Suppressor macrophage treated with lipopolysaccharide for 4 hours (primary cell): ENCODE data around the gene PDGFRB.

Experiments used
- DNase-seq: peaks from one replicate; pipeline ENCODE4 v3.0.0-alpha.2; 2020

Gene PDGFRB

GRCh38 chr5:150181766-150182545 lies 26.3 kb upstream of the PDGFRB start:
- no peak for DNase-seq

- DNase-seq: no peak
Measured at GRCh38 chr5:150181027-150181426, 25.4 kb upstream of the PDGFRB start.

DNA sequence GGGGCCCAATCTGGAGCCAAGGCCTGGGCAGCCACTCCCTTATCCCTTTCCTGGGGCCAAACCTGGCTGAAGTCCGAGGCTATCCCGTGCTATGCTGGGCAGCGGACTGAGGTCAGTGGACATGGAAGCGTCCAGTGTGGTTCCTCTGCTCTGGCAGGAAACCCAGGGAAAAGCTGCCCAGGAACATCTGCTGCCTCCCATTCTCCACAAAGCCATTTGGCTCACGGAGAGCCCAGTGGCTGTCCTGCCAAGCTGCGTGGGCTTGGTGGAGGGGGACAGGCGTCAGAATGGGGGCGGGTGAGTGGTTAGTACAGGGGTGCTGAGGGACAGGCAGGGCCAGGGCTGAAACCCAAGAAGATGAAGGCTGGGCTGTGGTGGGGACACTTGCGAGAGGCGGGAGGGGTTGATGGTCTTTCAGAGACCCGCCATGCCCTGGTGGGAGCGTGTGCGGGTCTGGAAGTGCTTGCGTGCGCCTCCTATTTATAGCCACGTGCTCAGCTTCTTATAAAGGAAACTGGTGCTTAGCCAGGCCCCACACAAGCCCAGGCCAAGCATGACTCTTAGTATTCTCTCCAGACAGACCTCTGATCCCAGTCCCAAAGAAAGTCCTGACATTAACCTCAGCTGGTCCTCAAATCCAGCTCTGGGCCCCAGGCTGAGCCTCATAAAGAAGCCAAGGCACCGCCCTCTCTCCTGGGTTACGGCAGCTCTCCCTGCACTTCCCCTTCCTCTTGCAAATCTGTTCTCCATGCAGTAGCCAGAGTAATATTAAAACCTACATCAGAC lies 24.8 kb upstream of the PDGFRB start:
- DNase-seq: peak; percentile 52

DNA sequence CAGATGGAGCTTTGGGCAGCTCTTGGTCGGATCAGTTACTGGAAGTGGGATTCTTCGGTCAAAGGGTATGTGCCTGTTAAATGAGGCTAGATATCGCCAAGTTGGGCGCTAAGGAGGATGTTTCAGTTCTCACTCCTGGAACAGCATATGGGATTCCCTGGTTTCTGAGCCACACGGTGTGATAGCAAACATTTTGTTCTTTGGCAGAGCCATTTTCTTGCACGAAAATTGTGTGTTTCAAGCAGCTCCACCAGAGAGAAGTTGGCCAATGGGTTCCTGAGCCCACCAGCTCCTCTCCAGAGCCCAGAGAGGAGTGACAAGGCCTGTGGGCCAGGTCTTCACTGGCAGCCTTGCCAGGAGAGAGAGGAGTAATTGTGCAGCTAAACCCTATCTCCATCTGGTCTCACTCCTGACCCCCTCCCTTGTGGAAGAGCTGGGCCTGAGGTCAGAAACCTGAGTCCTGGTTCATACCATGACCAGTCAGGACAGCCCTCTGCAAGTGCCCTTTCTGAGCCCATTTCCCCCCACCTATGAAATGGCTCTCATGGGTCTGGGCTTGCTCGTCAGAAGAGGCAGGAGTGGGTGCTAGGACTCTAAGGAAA lies 23.5 kb upstream of the PDGFRB start:
- no peak for DNase-seq

GRCh38 chr5:150178262-150178661 lies 22.6 kb upstream of the PDGFRB start:
- no peak for DNase-seq

DNA sequence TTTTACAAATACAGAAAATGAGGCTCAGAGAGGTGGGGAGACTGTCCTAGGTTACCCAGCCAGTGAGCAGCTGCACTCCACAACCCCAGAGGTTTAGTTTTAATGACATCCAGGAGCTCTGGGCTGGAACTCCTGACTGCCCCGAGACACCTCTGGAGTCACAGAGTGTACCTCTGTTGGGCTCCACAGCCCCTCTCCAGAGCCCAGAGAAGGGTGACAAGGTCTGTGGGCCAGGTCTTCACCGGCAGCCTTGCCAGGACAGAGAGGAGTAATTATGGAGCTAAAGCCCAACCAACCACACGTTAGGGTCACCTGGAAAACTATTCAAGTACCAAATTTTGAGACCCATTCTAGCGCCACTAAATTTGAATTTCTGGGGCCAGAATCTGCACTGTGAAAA lies 22.1 kb upstream of the PDGFRB start:
- no peak for DNase-seq

DNA sequence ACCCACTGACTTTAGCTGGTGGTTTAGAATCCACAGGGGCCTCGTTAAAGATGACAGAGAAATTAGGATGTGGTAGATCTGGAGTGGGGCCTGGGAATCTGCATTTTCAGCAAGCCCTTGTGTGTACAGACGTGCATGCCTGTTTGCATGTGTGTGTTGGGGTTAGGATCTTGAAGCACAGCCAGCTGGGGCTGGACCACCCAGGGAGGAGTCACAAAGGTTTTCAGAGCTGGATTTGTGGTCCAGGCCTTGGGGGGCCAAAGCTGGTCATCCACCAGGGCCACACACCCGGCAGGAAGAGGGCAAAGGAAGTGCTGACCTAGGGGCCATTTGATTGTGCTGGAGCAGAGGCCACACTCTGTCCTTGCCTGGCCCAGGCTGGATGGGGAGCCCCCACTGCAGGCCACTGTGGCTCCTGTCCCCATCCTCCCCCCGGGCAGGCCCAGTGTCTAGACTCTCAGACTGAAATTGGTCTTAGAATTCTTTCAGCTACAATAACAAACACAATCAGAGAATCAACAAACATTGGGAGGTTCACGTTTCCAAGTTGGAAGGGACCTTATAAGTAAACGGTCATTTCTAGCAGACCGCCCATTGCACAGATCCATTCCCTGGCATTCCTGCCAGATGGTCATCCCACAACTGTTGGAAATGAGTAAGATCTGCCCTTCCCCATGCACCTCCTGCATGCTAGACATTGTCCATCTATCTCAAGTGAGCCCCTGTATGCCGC lies 21.3 kb upstream of the PDGFRB start:
- DNase-seq: no peak

GRCh38 chr5:150175536-150175935 lies 19.9 kb upstream of the PDGFRB start:
- peak; percentile 49 for DNase-seq

GRCh38 chr5:150175076-150175475 lies 19.4 kb upstream of the PDGFRB start:
- DNase-seq: no peak

GRCh38 chr5:150174285-150174684 lies 18.6 kb upstream of the PDGFRB start:
- no peak for DNase-seq

- no peak for DNase-seq
Measured at GRCh38 chr5:150173161-150173560, 17.5 kb upstream of the PDGFRB start.

- DNase-seq: no peak
Measured at GRCh38 chr5:150172556-150172955, 16.9 kb upstream of the PDGFRB start.

DNA sequence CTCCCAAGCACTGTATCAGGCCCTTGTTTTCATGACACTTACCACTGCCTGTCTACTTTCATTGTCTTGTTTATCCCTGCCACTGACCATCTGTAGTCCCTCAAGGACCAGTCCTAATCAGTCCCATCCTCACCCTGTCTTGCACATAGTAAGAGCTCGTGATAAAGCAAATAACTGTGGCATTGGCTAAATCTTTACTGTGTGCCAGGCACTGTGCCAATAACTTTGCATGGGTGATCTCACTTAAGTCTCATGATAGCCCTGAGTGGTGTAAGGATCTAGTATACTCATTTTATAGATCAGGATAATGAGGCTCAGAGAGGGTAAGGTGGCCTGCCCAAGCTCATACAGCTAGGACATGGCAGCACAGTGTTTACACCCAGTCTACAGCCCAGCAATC lies 16.5 kb upstream of the PDGFRB start:
- no peak for DNase-seq

DNA sequence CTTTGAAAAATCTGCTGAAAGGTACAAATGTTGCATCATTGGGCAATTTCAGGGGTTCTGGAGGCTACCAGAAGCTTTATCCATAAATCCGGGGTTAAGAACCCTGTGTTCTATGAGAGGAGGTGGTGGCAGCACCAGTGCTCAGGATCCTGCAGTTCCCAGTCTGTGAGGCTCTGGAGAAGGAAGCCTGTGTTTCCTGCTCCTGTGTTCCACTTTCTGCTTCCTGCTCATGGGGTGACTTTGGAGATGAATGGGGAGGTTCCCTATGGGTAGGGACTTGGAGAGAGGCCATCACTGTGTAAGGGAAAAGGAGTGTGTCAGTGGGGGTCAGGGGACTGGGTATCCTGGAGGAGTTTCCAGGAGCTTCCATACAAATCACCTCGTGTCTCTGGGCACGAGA lies 13.2 kb upstream of the PDGFRB start:
- DNase-seq: no peak

DNA sequence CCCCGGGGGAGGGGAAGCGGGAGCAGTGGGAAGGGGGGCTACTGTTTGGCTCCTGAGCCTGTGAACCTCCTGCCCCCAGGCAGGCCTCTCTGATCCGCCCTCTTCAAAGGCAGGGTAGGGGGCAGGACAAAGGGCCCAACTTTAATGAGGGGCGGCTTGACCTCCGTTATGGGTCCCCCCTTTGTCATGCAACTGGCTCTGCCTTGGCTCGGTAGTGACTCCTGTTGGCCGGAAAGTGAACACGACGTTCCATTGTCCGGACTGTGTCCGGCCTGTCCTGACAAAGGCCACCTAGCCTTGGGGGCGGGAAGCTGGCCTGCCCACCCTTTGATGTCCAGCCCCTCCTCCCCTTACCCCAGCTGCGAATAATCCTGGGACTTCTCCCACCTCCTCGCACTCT lies 12.3 kb upstream of the PDGFRB start:
- DNase-seq: no peak

DNA sequence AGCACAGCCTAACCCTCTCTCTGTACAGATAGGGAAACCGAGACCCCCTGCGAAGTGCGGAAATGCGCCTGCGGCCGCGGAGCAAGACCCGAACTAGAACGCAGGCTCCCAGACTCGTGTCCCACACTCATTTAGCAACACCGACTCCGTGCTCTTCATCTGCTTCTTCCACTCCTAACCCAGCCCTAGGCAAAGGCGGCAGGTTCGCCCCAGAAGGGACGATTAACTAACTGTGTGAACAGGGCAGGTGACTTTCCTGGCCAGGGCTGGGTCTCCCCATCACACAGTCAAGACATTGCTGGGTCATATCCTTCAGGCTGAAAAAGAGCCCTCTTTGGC lies 11.8 kb upstream of the PDGFRB start:
- no peak for DNase-seq

DNA sequence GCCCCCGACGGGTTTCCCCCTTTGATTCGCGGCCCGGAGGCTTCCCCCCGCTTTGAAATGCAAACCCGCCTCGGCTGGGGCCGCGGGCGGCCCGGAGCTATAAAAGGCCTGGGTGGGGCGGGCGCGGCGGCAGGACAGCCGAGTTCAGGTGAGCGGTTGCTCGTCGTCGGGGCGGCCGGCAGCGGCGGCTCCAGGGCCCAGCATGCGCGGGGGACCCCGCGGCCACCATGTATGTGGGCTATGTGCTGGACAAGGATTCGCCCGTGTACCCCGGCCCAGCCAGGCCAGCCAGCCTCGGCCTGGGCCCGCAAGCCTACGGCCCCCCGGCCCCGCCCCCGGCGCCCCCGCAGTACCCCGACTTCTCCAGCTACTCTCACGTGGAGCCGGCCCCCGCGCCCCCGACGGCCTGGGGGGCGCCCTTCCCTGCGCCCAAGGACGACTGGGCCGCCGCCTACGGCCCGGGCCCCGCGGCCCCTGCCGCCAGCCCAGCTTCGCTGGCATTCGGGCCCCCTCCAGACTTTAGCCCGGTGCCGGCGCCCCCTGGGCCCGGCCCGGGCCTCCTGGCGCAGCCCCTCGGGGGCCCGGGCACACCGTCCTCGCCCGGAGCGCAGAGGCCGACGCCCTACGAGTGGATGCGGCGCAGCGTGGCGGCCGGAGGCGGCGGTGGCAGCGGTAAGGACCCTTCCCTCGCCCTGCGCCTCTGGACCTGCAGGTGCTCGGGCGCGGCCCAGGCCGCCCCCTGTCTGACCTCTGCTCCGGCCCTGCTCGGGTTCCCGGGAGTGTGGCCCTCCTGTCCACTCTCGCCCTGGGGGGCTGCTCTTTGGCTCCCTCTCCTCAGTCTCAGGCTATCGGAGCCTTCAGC lies 11.2 kb upstream of the PDGFRB start, which contains the start of gene CDX1:
CDX1 (plus strand) TSS at position 129 of the 862 bp plus-strand sequence; CDS start at position 228, 99 bp downstream.
- no peak for DNase-seq

DNA sequence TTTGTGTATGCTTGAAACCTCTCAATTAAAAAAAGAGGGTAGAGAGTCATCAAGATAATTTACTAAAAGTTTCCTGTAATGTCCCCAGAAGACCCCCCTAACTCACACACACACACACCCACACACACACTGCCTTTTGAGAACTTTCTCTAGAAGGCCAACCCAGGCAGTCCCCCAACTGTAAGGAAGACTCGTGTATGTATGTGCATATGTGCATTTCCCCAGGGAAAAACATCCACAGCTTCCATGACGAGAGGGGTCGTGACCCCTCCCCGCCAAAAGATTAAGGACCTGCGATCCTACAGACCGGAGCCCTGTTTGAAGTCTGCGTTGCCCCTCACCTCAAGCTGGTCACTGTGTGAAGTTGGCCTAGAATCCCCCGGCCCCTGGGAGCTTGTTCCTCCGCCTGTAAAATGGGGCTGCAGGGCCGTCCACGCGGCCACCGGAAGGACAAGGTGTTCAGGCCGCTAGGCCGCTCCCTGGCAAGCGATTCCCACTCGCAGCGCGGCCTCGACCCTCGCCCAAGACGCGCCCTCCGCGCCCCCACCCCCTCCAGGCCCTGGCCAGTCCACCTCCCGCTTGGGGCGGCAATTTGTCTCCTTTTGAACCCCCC lies 10.5 kb upstream of the PDGFRB start:
- no peak for DNase-seq

DNA sequence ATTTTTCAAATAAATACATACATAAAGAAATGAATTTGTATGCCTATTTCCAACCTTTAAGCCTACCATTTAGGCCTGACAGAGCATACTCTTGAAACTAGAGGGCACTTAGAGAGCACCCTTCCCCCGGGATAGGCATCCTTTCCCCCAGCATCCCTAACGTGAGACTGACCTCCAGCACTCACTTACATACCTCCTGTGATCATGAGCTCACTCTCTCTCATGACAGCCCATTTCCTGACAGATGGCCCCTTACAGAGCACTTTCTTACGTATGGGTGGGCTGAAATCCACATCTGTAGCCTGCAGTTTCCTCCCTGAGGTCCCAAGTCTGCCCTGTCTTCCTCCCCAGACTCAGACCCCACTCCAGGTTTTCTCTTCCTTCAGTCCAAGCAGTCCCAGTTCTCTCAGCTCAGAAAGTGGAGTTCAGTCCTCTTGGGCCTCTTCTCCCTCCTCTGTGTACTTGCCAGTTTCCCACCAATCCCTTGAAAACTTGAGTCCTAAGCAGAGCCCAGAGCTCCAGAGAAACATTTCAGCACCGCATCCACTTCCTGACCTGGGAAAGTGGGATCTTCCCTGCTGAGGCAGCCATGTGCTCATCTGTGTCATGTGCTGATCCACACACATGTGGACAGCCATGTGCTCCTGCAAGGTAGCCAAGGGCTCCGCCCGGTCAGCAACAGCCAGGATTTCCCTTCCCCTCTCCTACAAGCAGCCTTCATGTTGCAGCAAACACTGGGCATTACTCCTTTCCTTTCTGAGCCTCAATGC lies 8.8 kb upstream of the PDGFRB start:
- DNase-seq: no peak

GRCh38 chr5:150163547-150164059 lies 8.0 kb upstream of the PDGFRB start:
- no peak for DNase-seq

GRCh38 chr5:150163035-150163434 lies 7.4 kb upstream of the PDGFRB start:
- no peak for DNase-seq
